Endothelial cell of umbilical vein (primary cell): Measurements from ENCODE around the gene VSTM4. TPM values are rescaled to one million over a fixed set of nuclear protein-coding genes. Genes with fewer than 3 reads are reported as not detected.

Source experiments
- BruUV-seq: library from RNA; stranded (reverse); fragments of 400-500 nt; replicated peaks from 2 replicates; lab custom pipeline; 2021; lab: Mats Ljungman, UMichigan
- CTCF ChIA-PET: fragments of 300-600, 350-600 bp; sonication (Branson Sonifier 250); formaldehyde crosslinking; loops from one replicate; lab custom pipeline; 2021; ENCODE audit warnings: antibody characterized with exemption, inconsistent platforms; lab: Charles Lee
- POLR2A ChIA-PET: fragments of 300-600, 350-600 bp; sonication (Branson Sonifier 250); formaldehyde crosslinking; loops from one replicate; lab custom pipeline; 2021; ENCODE audit warnings: antibody characterized with exemption, inconsistent platforms; lab: Charles Lee
- DNase-seq: peaks from one replicate; pipeline ENCODE4 v3.0.0-alpha.2; 2011; ENCODE audit warnings: low read depth, low spot score
- FAIRE-seq: peaks from 2 replicates; lab custom pipeline; 2011; peaks lifted over from hg19 to GRCh38; lab: Jason Lieb, UNC
- H2AFZ ChIP-seq: 2 replicates; pipeline ENCODE4 v1.6.0; 2012; ENCODE audit warnings: low read depth, low read length, control low read depth, inconsistent platforms
- H3K27ac ChIP-seq: 2 replicates; pipeline ENCODE4 v1.5.1; 2011; ENCODE audit warnings: low read depth, mild to moderate bottlenecking, control low read depth, low read length, moderate library complexity; ENCODE audit not compliant: insufficient read depth
- H3K27me3 ChIP-seq, 2 experiments: 2 replicates each; pipeline versions ENCODE4 v1.6.0 to v1.6.1; 2011; ENCODE audit warnings: low read length in 2 of 2, mixed read lengths in 1 of 2; ENCODE audit not compliant: control insufficient read depth in 2 of 2, insufficient read depth in 2 of 2
- H3K36me3 ChIP-seq, 2 experiments: 2 replicates in 1 of 2; 3 replicates in 1 of 2; pipeline ENCODE4 v1.5.1; 2011; ENCODE audit warnings: low read length in 2 of 2, mild to moderate bottlenecking in 1 of 2, moderate library complexity in 1 of 2; ENCODE audit not compliant: control insufficient read depth in 2 of 2, insufficient read depth in 2 of 2; ENCODE audit errors: extremely low read depth in 1 of 2
- H3K4me1 ChIP-seq: 3 replicates; pipeline ENCODE4 v1.5.1; 2011; ENCODE audit warnings: mild to moderate bottlenecking, low read length; ENCODE audit not compliant: control insufficient read depth, insufficient read depth; ENCODE audit errors: extremely low read depth
- H3K4me2 ChIP-seq: 2 replicates; pipeline ENCODE4 v1.6.1; 2011; ENCODE audit warnings: low read length, control low read depth, mixed read lengths; ENCODE audit not compliant: insufficient read depth
- H3K4me3 ChIP-seq, 3 experiments: fragments of 200-600 bp in 1 of 3; sonication (generic), shearing (Covaris generic) in 1 of 3; replicated peaks in 1 of 3; 2 replicates each; pipeline ENCODE4 v1.5.1; 2011 to 2016; ENCODE audit warnings: control low read depth in 3 of 3, low read length in 3 of 3, mild to moderate bottlenecking in 2 of 3, inconsistent platforms in 1 of 3, low read depth in 1 of 3, moderate library complexity in 1 of 3; ENCODE audit not compliant: insufficient read depth in 1 of 3
- H3K79me2 ChIP-seq: 2 replicates; pipeline ENCODE4 v1.6.0; 2012; ENCODE audit warnings: low read length, inconsistent platforms; ENCODE audit not compliant: control insufficient read depth, insufficient read depth
- H3K9ac ChIP-seq: replicated peaks from 2 replicates; pipeline ENCODE3; 2011; ENCODE audit warnings: low read length, control low read depth; ENCODE audit not compliant: insufficient read depth; ENCODE audit errors: extremely low read depth
- H3K9me1 ChIP-seq: replicated peaks from 3 replicates; pipeline ENCODE4 v1.6.0; 2011; ENCODE audit warnings: mild to moderate bottlenecking, low read length; ENCODE audit not compliant: control insufficient read depth, insufficient read depth; ENCODE audit errors: extremely low read depth
- H3K9me3 ChIP-seq: replicated peaks from 2 replicates; pipeline ENCODE4 v1.5.1; 2012; ENCODE audit warnings: low read length, inconsistent platforms; ENCODE audit not compliant: control insufficient read depth, insufficient read depth
- H4K20me1 ChIP-seq: replicated peaks from 2 replicates; pipeline ENCODE3; 2011; ENCODE audit warnings: mild to moderate bottlenecking, low read length; ENCODE audit not compliant: control insufficient read depth, insufficient read depth; ENCODE audit errors: extremely low read depth
- EZH2 ChIP-seq: IDR thresholded peaks from 2 replicates; pipeline ENCODE4 v1.6.1; 2012; ENCODE audit warnings: borderline replicate concordance, low read depth, mild to moderate bottlenecking, moderate library complexity, low read length, inconsistent platforms; ENCODE audit not compliant: severe bottlenecking
- FOS ChIP-seq: IDR thresholded peaks from 2 replicates; pipeline ENCODE4 v1.6.1; 2011; ENCODE audit warnings: mild to moderate bottlenecking, low read length, moderate library complexity, borderline replicate concordance; ENCODE audit not compliant: insufficient read depth
- GATA2 ChIP-seq: IDR thresholded peaks from 2 replicates; pipeline ENCODE4 v1.7.0; 2011; ENCODE audit warnings: low read depth, mild to moderate bottlenecking, moderate library complexity, mixed read lengths, low read length; ENCODE audit not compliant: insufficient read length, insufficient read depth
- JUN ChIP-seq: IDR thresholded peaks from 2 replicates; pipeline ENCODE4 v1.6.1; 2011; ENCODE audit warnings: borderline replicate concordance, low read depth; ENCODE audit not compliant: insufficient read length, insufficient read depth
- MYC ChIP-seq: IDR thresholded peaks from one replicate; pipeline ENCODE4 v1.6.1; 2011; ENCODE audit warnings: mild to moderate bottlenecking, low read depth, low read length
- POLR2A ChIP-seq: IDR thresholded peaks from 2 replicates; pipeline ENCODE4 v1.6.1; 2012; ENCODE audit warnings: low read depth, mild to moderate bottlenecking, control low read depth, low read length
- POLR2AphosphoS5 ChIP-seq: IDR thresholded peaks from 2 replicates; pipeline ENCODE4 v1.6.1; 2012; ENCODE audit warnings: low read depth, mild to moderate bottlenecking, control low read depth, low read length, moderate library complexity; ENCODE audit not compliant: insufficient read depth
- dilution Hi-C: fragments of 300-500 bp; cut with MboI; formaldehyde crosslinking; loops from one replicate; pipeline ENCODE4 v1.15.0; 2019; ENCODE audit warnings: low sequenced_read_pairs; ENCODE audit not compliant: extremely low pct_ligation_motif_present
- intact Hi-C: fragments of 100-400 bp; cut with micrococcal nuclease; formaldehyde crosslinking; loops from one replicate; pipeline ENCODE4 v1.10.0; 2022
- polyA plus RNA-seq, 4 experiments: library from polyadenylated mRNA; depleted of rRNA in 3 of 4; stranded (reverse) in 3 of 4; unstranded in 1 of 4; fragments of >200 nt; gene quantifications; 2 replicates each; pipeline versions ENCODE4 v1.2.1 to v1.2.3, GENCODE V29; 2011 to 2012; ENCODE audit warnings: missing spikeins in 1 of 4
- total RNA-seq: library from RNA; stranded (reverse); gene quantifications from 2 replicates; pipeline ENCODE4 v1.2.3, GENCODE V29; 2021
- TF ChIP-seq, protein P1 (sequence below): IDR thresholded peaks from 2 replicates; pipeline ENCODE4 v1.6.1; 2011; ENCODE audit not compliant: insufficient read depth, insufficient read length
- TF ChIP-seq, protein P2 (sequence below), 2 donors: IDR thresholded peaks; 1 replicate in 1 of 2; 2 replicates in 1 of 2; pipeline ENCODE4 v1.5.1; 2011; ENCODE audit warnings: low read length in 2 of 2, mild to moderate bottlenecking in 2 of 2, moderate library complexity in 2 of 2, control low read depth in 1 of 2, inconsistent platforms in 1 of 2, low read depth in 1 of 2; ENCODE audit not compliant: insufficient read depth in 1 of 2; ENCODE audit errors: extremely low read depth in 1 of 2

VSTM4 gene
- total and polyA plus RNA-seq, 2 donors (not counting 3 experiments of a cell fraction or from before 2014, with no cell fraction given): 0.07 TPM

DNA sequence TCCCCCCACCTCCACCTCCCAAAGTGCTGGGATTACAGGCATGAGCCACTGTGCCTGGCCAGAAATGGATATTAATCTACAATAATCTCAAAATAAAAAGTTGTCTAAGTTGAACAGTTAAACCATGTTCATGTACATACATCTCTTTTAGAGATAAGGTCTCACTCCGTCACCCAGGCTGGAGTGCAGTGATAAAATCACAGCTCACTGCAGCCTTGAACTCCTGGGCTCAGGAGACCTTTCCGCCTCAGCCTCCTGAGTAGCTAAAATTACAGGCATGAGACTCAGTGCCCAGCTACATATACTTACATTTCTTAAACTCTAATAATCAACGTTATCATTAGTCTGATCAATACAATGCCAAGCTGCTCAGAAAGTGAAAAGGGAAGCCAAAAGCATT lies 36.2 kb downstream of the VSTM4 start:
- H3K27ac ChIP-seq: no peak overlapping the region
- ChIA-PET POLR2A (no interaction called here), CTCF (no interaction called here)
- no TSS peak for BruUV-seq
- DNase-seq (no peak), FAIRE-seq (no peak)
- H3K4me3 ChIP-seq: no peak overlapping the region
- dilution Hi-C loops: no loop called here
- H2AFZ ChIP-seq: no peak overlapping the region
- no peaks in the 10 kb centered on the region for H3K36me3 ChIP-seq
- no peak overlapping the region for H3K9ac ChIP-seq
- no peaks in the 10 kb centered on the region for H4K20me1 ChIP-seq
- intact Hi-C loops: no loop called here
- TF ChIP-seq, protein P1, sequence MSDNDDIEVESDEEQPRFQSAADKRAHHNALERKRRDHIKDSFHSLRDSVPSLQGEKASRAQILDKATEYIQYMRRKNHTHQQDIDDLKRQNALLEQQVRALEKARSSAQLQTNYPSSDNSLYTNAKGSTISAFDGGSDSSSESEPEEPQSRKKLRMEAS: no peak
- TF ChIP-seq, protein P2, sequence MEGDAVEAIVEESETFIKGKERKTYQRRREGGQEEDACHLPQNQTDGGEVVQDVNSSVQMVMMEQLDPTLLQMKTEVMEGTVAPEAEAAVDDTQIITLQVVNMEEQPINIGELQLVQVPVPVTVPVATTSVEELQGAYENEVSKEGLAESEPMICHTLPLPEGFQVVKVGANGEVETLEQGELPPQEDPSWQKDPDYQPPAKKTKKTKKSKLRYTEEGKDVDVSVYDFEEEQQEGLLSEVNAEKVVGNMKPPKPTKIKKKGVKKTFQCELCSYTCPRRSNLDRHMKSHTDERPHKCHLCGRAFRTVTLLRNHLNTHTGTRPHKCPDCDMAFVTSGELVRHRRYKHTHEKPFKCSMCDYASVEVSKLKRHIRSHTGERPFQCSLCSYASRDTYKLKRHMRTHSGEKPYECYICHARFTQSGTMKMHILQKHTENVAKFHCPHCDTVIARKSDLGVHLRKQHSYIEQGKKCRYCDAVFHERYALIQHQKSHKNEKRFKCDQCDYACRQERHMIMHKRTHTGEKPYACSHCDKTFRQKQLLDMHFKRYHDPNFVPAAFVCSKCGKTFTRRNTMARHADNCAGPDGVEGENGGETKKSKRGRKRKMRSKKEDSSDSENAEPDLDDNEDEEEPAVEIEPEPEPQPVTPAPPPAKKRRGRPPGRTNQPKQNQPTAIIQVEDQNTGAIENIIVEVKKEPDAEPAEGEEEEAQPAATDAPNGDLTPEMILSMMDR (IDR thresholded peaks at IDR 0.05; ENCODE audit: extremely low read depth in 1 of 2, insufficient read depth in 1 of 2, low read depth in 1 of 2, low read length in 2 of 2): no peak
- TF ChIP-seq POLR2A (no peak), FOS (no peak), MYC (no peak), POLR2AphosphoS5 (no peak), GATA2 (no peak), JUN (no peak), EZH2 (no peak)
- H3K79me2 ChIP-seq: no peaks in the 10 kb centered on the region
- no peak overlapping the region for H3K4me2 ChIP-seq
- no peaks in the 10 kb centered on the region for H3K4me1 ChIP-seq
- H3K9me1 ChIP-seq: no peaks in the 10 kb centered on the region
- no peaks in the 10 kb centered on the region for H3K9me3 ChIP-seq
- H3K27me3 ChIP-seq: peaks cover 0 to 3% of the 10 kb centered on the region in 2 experiments
